Keratinocyte (primary cell): ENCODE results near the gene DHRS12. TPM values are rescaled to one million over a fixed set of nuclear protein-coding genes. Genes with fewer than 3 reads are reported as not detected.

Source experiments
- DNase-seq: peaks from one replicate; pipeline ENCODE4 v3.0.0-alpha.2; 2011; ENCODE audit warnings: low read depth, missing footprints, low spot score
- FAIRE-seq: peaks from 2 replicates; lab custom pipeline; 2011; peaks lifted over from hg19 to GRCh38; lab: Jason Lieb, UNC
- H2AFZ ChIP-seq: 2 replicates; pipeline ENCODE4 v1.6.0; 2012; ENCODE audit warnings: low read length, control low read depth, inconsistent platforms; ENCODE audit not compliant: control insufficient read depth
- H3K27ac ChIP-seq: 2 replicates; pipeline ENCODE4 v1.5.1; 2011; ENCODE audit warnings: low read length; ENCODE audit not compliant: control insufficient read depth, insufficient read depth
- H3K27me3 ChIP-seq: 3 replicates; pipeline ENCODE4 v1.6.0; 2011; ENCODE audit warnings: low read length; ENCODE audit not compliant: control insufficient read depth, insufficient read depth; ENCODE audit errors: extremely low read depth
- H3K36me3 ChIP-seq, 2 experiments: 2 replicates in 1 of 2; 3 replicates in 1 of 2; pipeline ENCODE4 v1.5.1; 2011; ENCODE audit warnings: low read length in 2 of 2, mild to moderate bottlenecking in 1 of 2; ENCODE audit not compliant: control insufficient read depth in 2 of 2, insufficient read depth in 2 of 2; ENCODE audit errors: extremely low read depth in 1 of 2
- H3K4me1 ChIP-seq: 3 replicates; pipeline ENCODE4 v1.5.1; 2011; ENCODE audit warnings: low read length; ENCODE audit not compliant: control insufficient read depth, insufficient read depth; ENCODE audit errors: extremely low read depth
- H3K4me2 ChIP-seq: 3 replicates; pipeline ENCODE4 v1.6.0; 2011; ENCODE audit warnings: low read depth, low read length; ENCODE audit not compliant: control insufficient read depth, insufficient read depth; ENCODE audit errors: extremely low read depth
- H3K4me3 ChIP-seq, 3 experiments: fragments of 200-600 bp in 1 of 3; sonication (generic) in 1 of 3; 2 replicates in 2 of 3; 3 replicates in 1 of 3; pipeline ENCODE4 v1.5.1; 2011 to 2016; ENCODE audit warnings: low read length in 3 of 3, mild to moderate bottlenecking in 3 of 3, control low read depth in 2 of 3, inconsistent platforms in 1 of 3, low read depth in 1 of 3, mixed read lengths in 1 of 3, mixed run types in 1 of 3, moderate library complexity in 1 of 3; ENCODE audit not compliant: control insufficient read depth in 2 of 3, insufficient read depth in 2 of 3; ENCODE audit errors: extremely low read depth in 1 of 3
- H3K79me2 ChIP-seq: 2 replicates; pipeline ENCODE4 v1.6.0; 2012; ENCODE audit warnings: low read length; ENCODE audit not compliant: control insufficient read depth, insufficient read depth
- H3K9ac ChIP-seq: 3 replicates; pipeline ENCODE4 v1.6.0; 2011; ENCODE audit warnings: low read length; ENCODE audit not compliant: control insufficient read depth, insufficient read depth; ENCODE audit errors: extremely low read depth
- H3K9me1 ChIP-seq: 3 replicates; pipeline ENCODE4 v1.6.0; 2011; ENCODE audit warnings: low read length; ENCODE audit not compliant: control insufficient read depth, insufficient read depth; ENCODE audit errors: extremely low read depth
- H3K9me3 ChIP-seq: 2 replicates; pipeline ENCODE4 v1.5.1; 2012; ENCODE audit warnings: low read depth, low read length; ENCODE audit not compliant: control insufficient read depth
- H4K20me1 ChIP-seq: 3 replicates; pipeline ENCODE4 v1.6.0; 2011; ENCODE audit warnings: low read length; ENCODE audit not compliant: control insufficient read depth, insufficient read depth; ENCODE audit errors: extremely low read depth
- CTCF ChIP-seq, 3 experiments: IDR thresholded peaks in 1 of 3; conservative IDR thresholded peaks in 1 of 3; optimal IDR thresholded peaks in 1 of 3; 2 replicates in 2 of 3; 3 replicates in 1 of 3; pipeline versions ENCODE3 to v1.5.1; 2011; ENCODE audit warnings: low read length in 3 of 3, mild to moderate bottlenecking in 3 of 3, moderate library complexity in 2 of 3, control low read depth in 1 of 3, inconsistent platforms in 1 of 3; ENCODE audit not compliant: insufficient read depth in 2 of 3; ENCODE audit errors: extremely low read depth in 1 of 3
- EZH2 ChIP-seq: IDR thresholded peaks from one replicate; pipeline ENCODE4 v1.6.1; 2012; ENCODE audit warnings: inconsistent platforms, mild to moderate bottlenecking, low read length, moderate library complexity
- dilution Hi-C: fragments of 300-500 bp; cut with MboI; formaldehyde crosslinking; loops from one replicate; pipeline ENCODE4 v1.7.0; 2020; ENCODE audit warnings: low sequenced_read_pairs; ENCODE audit not compliant: extremely low pct_ligation_motif_present
- polyA plus RNA-seq, 5 experiments: library from polyadenylated mRNA; depleted of rRNA in 3 of 5; stranded (reverse) in 3 of 5; stranded (forward) in 1 of 5; unstranded in 1 of 5; fragments of >200 nt; gene quantifications; 1 replicate in 1 of 5; 2 replicates in 3 of 5; 3 replicates in 1 of 5; pipeline versions ENCODE4 v1.2.1 to v1.2.3, GENCODE V29; 2011 to 2012; ENCODE audit warnings: missing spikeins in 2 of 5, low read depth in 1 of 5, low replicate concordance in 1 of 5

Gene DHRS12
- polyA plus RNA-seq, 1 donor (not counting 4 experiments of a cell fraction or from before 2014, with no cell fraction given) = 6.1 TPM

- Histone ChIP-seq H2AFZ (no peak overlapping the region), H3K79me2 (peaks cover 8% of the 10 kb centered on the region), H3K4me3 (no peak overlapping the region), H3K9ac (no peak overlapping the region), H3K9me1 (peaks cover 5% of the 10 kb centered on the region), H3K4me1 (peaks cover 30% of the 10 kb centered on the region), H4K20me1 (no peaks in the 10 kb centered on the region), H3K27me3 (no peaks in the 10 kb centered on the region), H3K9me3 (no peaks in the 10 kb centered on the region), H3K36me3 (peaks cover 6 to 45% of the 10 kb centered on the region in 2 experiments), H3K27ac (no peak overlapping the region), H3K4me2 (no peak overlapping the region)
- dilution Hi-C loops = no loop called here
- DNase-seq (no peak), FAIRE-seq (no peak)
- TF ChIP-seq EZH2 = no peak
- no peak for TF ChIP-seq CTCF (optimal IDR thresholded peaks at IDR 0.05 in 1 of 3, IDR thresholded peaks at IDR 0.05 in 1 of 3, conservative IDR thresholded peaks at IDR 0.05 in 1 of 3; ENCODE audit: extremely low read depth in 1 of 3, insufficient read depth in 2 of 3, low read length in 3 of 3)
These were observed 75.0 kb downstream of the DHRS12 start for GRCh38 chr13:51728972-51729371.

GRCh38 chr13:51728275-51728673 lies 75.7 kb downstream of the DHRS12 start:
- Histone ChIP-seq H3K36me3 (peaks cover 6 to 42% of the 10 kb centered on the region in 2 experiments), H3K79me2 (peaks cover 8% of the 10 kb centered on the region), H3K9ac (no peak overlapping the region), H2AFZ (no peak overlapping the region), H3K4me3 (no peak overlapping the region), H3K9me1 (peaks cover 5% of the 10 kb centered on the region), H3K27ac (no peak overlapping the region), H3K27me3 (no peaks in the 10 kb centered on the region), H3K4me1 (peaks cover 23% of the 10 kb centered on the region), H3K4me2 (no peak overlapping the region), H3K9me3 (no peaks in the 10 kb centered on the region), H4K20me1 (no peaks in the 10 kb centered on the region)
- DNase-seq = no peak
- TF ChIP-seq EZH2 (no peak), CTCF (optimal IDR thresholded peaks at IDR 0.05 in 1 of 3, IDR thresholded peaks at IDR 0.05 in 1 of 3, conservative IDR thresholded peaks at IDR 0.05 in 1 of 3; ENCODE audit: extremely low read depth in 1 of 3, insufficient read depth in 2 of 3, low read length in 3 of 3) (no peak)
- no peak for FAIRE-seq
- dilution Hi-C loops = no loop called here
